Common myeloid progenitor, CD34-positive (primary cell): Measurements from ENCODE around the gene OXTR.

Source experiments
- CTCF ChIA-PET: fragments of 350-600 bp; sonication (Branson Sonifier 250); formaldehyde crosslinking; loops from one replicate; lab custom pipeline; 2021; ENCODE audit warnings: antibody characterized with exemption; lab: Charles Lee
- POLR2A ChIA-PET: fragments of 350-600 bp; sonication (Branson Sonifier 250); formaldehyde crosslinking; loops from one replicate; lab custom pipeline; 2021; ENCODE audit warnings: antibody characterized with exemption; lab: Charles Lee
- DNase-seq, 3 donors: peaks; one replicate each; pipeline versions ENCODE4 v3.0.0 to v3.0.0-alpha.2; 2013
- H3K27ac ChIP-seq, 2 experiments: 1 replicate in 1 of 2; 2 replicates in 1 of 2; pipeline ENCODE4 v1.7.0; 2013; ENCODE audit warnings: inconsistent platforms in 2 of 2, low read length in 2 of 2, mild to moderate bottlenecking in 2 of 2, low read depth in 1 of 2, moderate library complexity in 1 of 2; ENCODE audit not compliant: severe bottlenecking in 2 of 2, insufficient read depth in 1 of 2, poor library complexity in 1 of 2
- H3K27me3 ChIP-seq, 5 experiments: replicated peaks in 2 of 5; 1 replicate in 3 of 5; 2 replicates in 2 of 5; pipeline versions ENCODE4 v1.6.1 to v1.7.0; 2013; ENCODE audit warnings: low read length in 4 of 5, mild to moderate bottlenecking in 2 of 5, moderate library complexity in 2 of 5, inconsistent platforms in 1 of 5; ENCODE audit not compliant: insufficient read depth in 5 of 5, control insufficient read depth in 4 of 5
- H3K36me3 ChIP-seq, 4 experiments: 1 replicate in 2 of 4; 2 replicates in 2 of 4; pipeline versions ENCODE4 v1.6.1 to v1.7.0; 2013; ENCODE audit warnings: low read length in 3 of 4, control low read depth in 1 of 4, mild to moderate bottlenecking in 1 of 4; ENCODE audit not compliant: control insufficient read depth in 4 of 4, insufficient read depth in 4 of 4
- H3K4me1 ChIP-seq, 4 experiments: 1 replicate in 3 of 4; 2 replicates in 1 of 4; pipeline versions ENCODE4 v1.6.1 to v1.7.1; 2013; ENCODE audit warnings: low read length in 3 of 4, mild to moderate bottlenecking in 3 of 4, control low read depth in 1 of 4, inconsistent platforms in 1 of 4, moderate library complexity in 1 of 4; ENCODE audit not compliant: control insufficient read depth in 4 of 4, insufficient read depth in 4 of 4; ENCODE audit errors: control extremely low read depth in 1 of 4
- H3K4me3 ChIP-seq, 7 experiments: 1 replicate in 4 of 7; 2 replicates in 3 of 7; pipeline versions ENCODE4 v1.5.1 to v1.7.0; 2013; ENCODE audit warnings: mild to moderate bottlenecking in 7 of 7, low read length in 6 of 7, moderate library complexity in 6 of 7, inconsistent platforms in 2 of 7, low read depth in 2 of 7, control low read depth in 1 of 7; ENCODE audit not compliant: insufficient read depth in 4 of 7, control insufficient read depth in 1 of 7; ENCODE audit errors: extremely low read depth in 1 of 7
- H3K9me3 ChIP-seq, 5 experiments: 1 replicate in 4 of 5; 2 replicates in 1 of 5; pipeline versions ENCODE4 v1.6.1 to v1.7.1; 2013; ENCODE audit warnings: low read length in 4 of 5, mild to moderate bottlenecking in 2 of 5, inconsistent platforms in 1 of 5, low read depth in 1 of 5, moderate library complexity in 1 of 5; ENCODE audit not compliant: control insufficient read depth in 4 of 5, insufficient read depth in 2 of 5; ENCODE audit errors: control extremely low read depth in 1 of 5
- WGBS: methylation state at CpG from one replicate; pipeline ENCODE4 v1.1.5; 2013; ENCODE audit not compliant: insufficient coverage; 5-methylcytosine and 5-hydroxymethylcytosine counted together

OXTR gene

GRCh38 chr3:8743911-8744310 lies 25.5 kb downstream of the OXTR start:
- DNase-seq, result no peak
- H3K4me3 ChIP-seq, result no peak overlapping the region
- ChIA-PET CTCF (interaction anchor here (0.8 to 1.2 kb wide), 3 partner anchors 10 to 25 kb away, joined by 3 read pairs; partner anchors contain the start of gene OXTR), POLR2A (no interaction called here)
- H3K36me3 ChIP-seq, result no peaks in the 10 kb centered on the region
- H3K9me3 ChIP-seq, result no peaks in the 10 kb centered on the region
- H3K27ac ChIP-seq, result no peak overlapping the region
- H3K27me3 ChIP-seq, result peaks cover 0 to 20% (median 11%) of the 10 kb centered on the region in 5 experiments
- no peaks in the 10 kb centered on the region for H3K4me1 ChIP-seq
- WGBS, result 100% methylated on average over 1 of the region's 3 CpGs

- CTCF ChIA-PET, result interaction anchor here (1.0 kb wide), 1 partner anchor 26 kb away, joined by 3 read pairs; the partner anchor contains the start of gene OXTR
- POLR2A ChIA-PET, result no interaction called here
- Histone ChIP-seq H3K9me3 (no peaks in the 10 kb centered on the region), H3K36me3 (no peaks in the 10 kb centered on the region), H3K4me1 (no peaks in the 10 kb centered on the region), H3K4me3 (no peak overlapping the region), H3K27me3 (peaks cover 0 to 20% (median 11%) of the 10 kb centered on the region in 5 experiments), H3K27ac (no peak overlapping the region)
- no peak for DNase-seq
- 90% methylated on average over 4 of the region's 6 CpGs for WGBS
These were observed 26.3 kb downstream of the OXTR start for GRCh38 chr3:8743021-8743601.

- WGBS, result 54% methylated on average over 11 of the region's 13 CpGs
- no peak for DNase-seq
- no peaks in the 10 kb centered on the region for H3K36me3 ChIP-seq
- no peak overlapping the region for H3K27ac ChIP-seq
- no peaks in the 10 kb centered on the region for H3K9me3 ChIP-seq
- no peaks in the 10 kb centered on the region for H3K4me1 ChIP-seq
- peaks cover 0 to 20% (median 11%) of the 10 kb centered on the region in 5 experiments for H3K27me3 ChIP-seq
- CTCF ChIA-PET, result no interaction called here
- POLR2A ChIA-PET, result no interaction called here
- no peak overlapping the region for H3K4me3 ChIP-seq
These were observed 27.7 kb downstream of the OXTR start for GRCh38 chr3:8741581-8742261.

DNA sequence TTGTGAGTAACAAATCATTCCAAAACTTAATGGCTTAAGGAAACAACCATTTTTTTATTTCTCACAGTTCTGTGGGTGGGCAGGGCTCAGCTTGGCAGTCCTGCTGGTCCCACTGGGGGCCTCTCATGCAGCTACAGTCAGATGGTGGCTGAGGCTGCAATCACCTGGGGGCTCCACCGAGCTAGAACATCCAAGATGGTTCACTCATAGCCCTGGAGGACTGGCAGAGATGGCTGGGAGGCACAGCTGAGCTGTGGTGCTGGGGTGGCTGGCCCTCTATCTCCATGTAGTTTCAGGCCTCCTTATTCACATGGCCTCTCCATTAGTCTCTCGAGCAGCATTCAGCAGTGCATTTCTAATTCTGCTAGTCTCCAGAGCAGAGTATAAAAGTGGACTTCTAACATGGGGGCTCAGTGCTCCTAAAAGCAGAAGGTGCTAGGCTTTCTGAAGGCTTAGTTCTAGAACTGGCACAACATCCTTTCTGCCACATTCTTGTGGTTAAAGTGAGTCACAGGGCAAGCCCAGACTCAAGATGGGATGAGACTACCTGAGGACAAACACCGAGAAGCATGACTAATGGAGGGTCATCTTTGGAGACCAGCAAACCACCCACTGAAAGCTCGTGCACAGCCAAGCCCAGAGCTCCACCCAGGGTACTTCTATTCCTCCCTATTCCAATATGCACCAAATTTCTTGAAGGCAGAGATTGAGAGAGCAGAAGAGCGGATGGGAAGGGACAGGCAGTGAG lies 29.5 kb downstream of the OXTR start:
- Histone ChIP-seq H3K9me3 (no peaks in the 10 kb centered on the region), H3K27me3 (peaks cover 0 to 20% (median 11%) of the 10 kb centered on the region in 5 experiments), H3K4me3 (no peak overlapping the region), H3K27ac (no peak overlapping the region), H3K4me1 (no peaks in the 10 kb centered on the region), H3K36me3 (no peaks in the 10 kb centered on the region)
- WGBS, result 80% methylated on average over 1 of the region's 5 CpGs
- ChIA-PET CTCF (no interaction called here), POLR2A (no interaction called here)
- DNase-seq, result peak in 2 of 3 donors; percentile 1 to 2

GRCh38 chr3:8738639-8739038 lies 30.8 kb downstream of the OXTR start:
- no peak for DNase-seq
- Histone ChIP-seq H3K27me3 (peaks cover 0 to 20% (median 11%) of the 10 kb centered on the region in 5 experiments), H3K4me1 (no peaks in the 10 kb centered on the region), H3K36me3 (no peaks in the 10 kb centered on the region), H3K9me3 (no peaks in the 10 kb centered on the region), H3K27ac (no peak overlapping the region), H3K4me3 (no peak overlapping the region)
- POLR2A ChIA-PET, result no interaction called here
- WGBS, result 42% methylated on average over 1 of the region's 3 CpGs
- CTCF ChIA-PET, result interaction anchor here (1.3 kb wide), 1 partner anchor 13 kb away, joined by 3 read pairs; no protein-coding TSS in a partner anchor

DNA sequence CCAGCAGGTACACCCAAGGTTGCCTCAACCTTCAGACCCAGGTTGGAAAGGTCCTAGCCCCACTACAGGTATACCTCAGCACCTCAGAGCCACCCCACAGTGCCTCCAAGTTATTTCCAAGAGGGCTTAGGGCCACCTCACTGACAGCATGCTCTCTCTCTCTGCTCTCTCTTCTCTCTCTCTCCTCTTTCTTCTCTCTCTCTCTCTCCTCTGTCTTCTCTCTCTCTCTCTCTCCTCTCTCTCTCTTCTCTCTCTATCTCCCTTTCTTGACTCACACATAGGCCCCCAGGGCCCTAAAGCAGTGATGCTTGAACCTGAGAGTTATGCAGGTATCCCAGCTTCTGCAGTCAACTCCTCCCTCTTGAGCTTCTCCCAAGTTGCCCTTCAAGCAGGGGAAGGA lies 31.6 kb downstream of the OXTR start:
- Histone ChIP-seq H3K4me3 (no peak overlapping the region), H3K9me3 (no peaks in the 10 kb centered on the region), H3K27ac (no peak overlapping the region), H3K27me3 (peaks cover 0 to 20% (median 11%) of the 10 kb centered on the region in 5 experiments), H3K4me1 (no peaks in the 10 kb centered on the region), H3K36me3 (no peaks in the 10 kb centered on the region)
- DNase-seq, result no peak
- CTCF ChIA-PET, result no interaction called here
- POLR2A ChIA-PET, result no interaction called here

DNA sequence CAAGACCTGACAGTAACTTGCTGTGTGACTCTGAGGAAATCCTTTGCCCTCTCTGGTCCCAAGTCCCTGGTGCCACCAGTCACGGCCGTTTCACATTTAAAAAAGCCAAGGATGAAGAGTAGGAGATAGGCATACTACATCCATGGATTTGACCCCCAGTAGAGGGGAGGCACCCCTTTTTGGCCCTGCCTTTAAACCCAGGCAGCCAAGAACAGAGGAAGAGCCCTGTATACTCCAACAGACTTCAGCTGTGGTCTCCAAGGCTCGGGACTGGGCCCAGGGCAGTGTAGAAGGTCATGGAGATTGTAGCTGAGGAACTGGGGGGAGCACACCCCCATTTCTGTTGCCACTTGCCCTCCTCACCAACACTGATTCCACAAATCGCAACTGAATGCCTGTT lies 32.1 kb downstream of the OXTR start:
- ChIA-PET CTCF (no interaction called here), POLR2A (no interaction called here)
- H3K9me3 ChIP-seq, result no peaks in the 10 kb centered on the region
- no peaks in the 10 kb centered on the region for H3K4me1 ChIP-seq
- H3K36me3 ChIP-seq, result no peaks in the 10 kb centered on the region
- DNase-seq, result no peak
- no peak overlapping the region for H3K27ac ChIP-seq
- 100% methylated on average over 4 of the region's 4 CpGs for WGBS
- no peak overlapping the region for H3K4me3 ChIP-seq
- H3K27me3 ChIP-seq, result peaks cover 0 to 20% (median 11%) of the 10 kb centered on the region in 5 experiments
